ENCODE data around the gene CYBB. TPM values are rescaled to one million over a fixed set of nuclear protein-coding genes. Genes with fewer than 3 reads are reported as not detected.

The CYBB gene
- polyA plus RNA-seq, 2 of the 4 experiments (the other 2 are of a cell fraction), result 0.04 to 0.12 TPM

GRCh38 chrX:37813570-37813969, 33.7 kb downstream of the CYBB start:
- Histone ChIP-seq H3K9me3 (no peaks in the 10 kb centered on the region), H3K4me3 (no peak overlapping the region), H3K27ac (no peak overlapping the region), H3K4me1 (no peaks in the 10 kb centered on the region), H3K4me2 (no peak overlapping the region)
- TF ChIP-seq ZFP36 (IDR thresholded peaks at IDR 0.05; ENCODE audit: borderline replicate concordance, partially characterized antibody) (no peak), ZC3H11A (IDR thresholded peaks at IDR 0.05) (no peak), HDAC2 (IDR thresholded peaks at IDR 0.05) (no peak), MAFK (IDR thresholded peaks at IDR 0.05; ENCODE audit: partially characterized antibody) (no peak), SMC3 (IDR thresholded peaks at IDR 0.05) (no peak), GATA3 (IDR thresholded peaks at IDR 0.05; ENCODE audit: borderline replicate concordance) (no peak), HOXA7 (CRISPR knock-in tag; IDR thresholded peaks at IDR 0.05) (no peak), TFCP2L1 (CRISPR knock-in tag; IDR thresholded peaks at IDR 0.05) (no peak)
- WGBS (ENCODE audit: missing lambda C conversion rate), result 50% methylated on average over 4 of the region's 4 CpGs
- no peak for ATAC-seq
- ChIA-PET CTCF (interaction anchor here (2.9 kb wide), 1 partner anchor 12 kb away, joined by 9 read pairs; no protein-coding TSS in a partner anchor), POLR2A (no interaction called here)
- DNase-seq (ENCODE audit: low read depth in 1 of 2, low spot score in 1 of 2), result no peak
- FAIRE-seq, result peak; percentile 95

DNA sequence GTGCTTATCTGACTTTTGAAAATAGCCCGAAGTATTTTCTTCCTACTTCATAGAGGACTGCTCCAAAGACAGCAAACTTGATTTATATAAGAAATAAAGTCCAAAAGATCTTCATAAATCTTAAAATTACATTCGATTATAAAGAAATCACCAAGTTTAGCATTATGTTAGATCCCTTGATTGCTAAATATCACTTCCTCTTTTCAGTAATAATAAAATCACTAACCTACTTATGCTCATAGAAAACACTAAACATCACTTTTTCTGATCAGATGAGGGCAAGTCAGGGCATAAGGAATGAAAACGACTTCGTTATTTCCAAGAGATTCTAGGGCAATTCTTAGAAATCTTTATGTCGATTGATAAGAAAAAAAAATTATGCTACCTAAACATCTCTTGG, 35.5 kb downstream of the CYBB start:
- ChIA-PET POLR2A (no interaction called here), CTCF (interaction anchor here (2.9 kb wide), 1 partner anchor 10 kb away, joined by 9 read pairs; no protein-coding TSS in a partner anchor)
- Histone ChIP-seq H3K9me3 (no peaks in the 10 kb centered on the region), H3K4me3 (no peak overlapping the region), H3K4me2 (no peak overlapping the region), H3K4me1 (no peaks in the 10 kb centered on the region), H3K27ac (no peak overlapping the region)
- TF ChIP-seq NR3C1 (IDR thresholded peaks at IDR 0.05), result no peak
- no peak for TF ChIP-seq TFCP2L1 (CRISPR knock-in tag; IDR thresholded peaks at IDR 0.05)
- TF ChIP-seq GATA3 (IDR thresholded peaks at IDR 0.05; ENCODE audit: borderline replicate concordance), result no peak
- TF ChIP-seq ZSCAN20 (CRISPR knock-in tag; IDR thresholded peaks at IDR 0.05), result no peak
- no peak for TF ChIP-seq HDAC2 (IDR thresholded peaks at IDR 0.05)
- no peak for TF ChIP-seq PHF8 (IDR thresholded peaks at IDR 0.05; ENCODE audit: borderline replicate concordance, low read depth)
- no peak for TF ChIP-seq JUN (IDR thresholded peaks at IDR 0.05)
- TF ChIP-seq FOXS1 (CRISPR knock-in tag; IDR thresholded peaks at IDR 0.05), result no peak
- TF ChIP-seq, protein P1, sequence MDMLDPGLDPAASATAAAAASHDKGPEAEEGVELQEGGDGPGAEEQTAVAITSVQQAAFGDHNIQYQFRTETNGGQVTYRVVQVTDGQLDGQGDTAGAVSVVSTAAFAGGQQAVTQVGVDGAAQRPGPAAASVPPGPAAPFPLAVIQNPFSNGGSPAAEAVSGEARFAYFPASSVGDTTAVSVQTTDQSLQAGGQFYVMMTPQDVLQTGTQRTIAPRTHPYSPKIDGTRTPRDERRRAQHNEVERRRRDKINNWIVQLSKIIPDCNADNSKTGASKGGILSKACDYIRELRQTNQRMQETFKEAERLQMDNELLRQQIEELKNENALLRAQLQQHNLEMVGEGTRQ (IDR thresholded peaks at IDR 0.05), result no peak
- no peak for TF ChIP-seq MYC (IDR thresholded peaks at IDR 0.05; ENCODE audit: borderline replicate concordance, low read length)
- TF ChIP-seq JUNB (IDR thresholded peaks at IDR 0.05), result no peak
- TF ChIP-seq CBX2 (IDR thresholded peaks at IDR 0.05; ENCODE audit: borderline replicate concordance, low read depth), result no peak
- no peak for TF ChIP-seq KDM5A (IDR thresholded peaks at IDR 0.05)
- TF ChIP-seq RARB (CRISPR knock-in tag; IDR thresholded peaks at IDR 0.05), result no peak
- no peak for TF ChIP-seq RFX5 (IDR thresholded peaks at IDR 0.05)
- ATAC-seq (no peak), FAIRE-seq (no peak), DNase-seq (ENCODE audit: low read depth in 1 of 2, low spot score in 1 of 2) (no peak)
- WGBS (ENCODE audit: missing lambda C conversion rate), result 44% methylated on average over 5 of the region's 5 CpGs

- Histone ChIP-seq H3K27ac (no peak overlapping the region), H3K9me3 (no peaks in the 10 kb centered on the region), H3K4me1 (no peaks in the 10 kb centered on the region), H3K4me3 (no peak overlapping the region), H3K4me2 (no peak overlapping the region)
- DNase-seq (ENCODE audit: low read depth in 1 of 2, low spot score in 1 of 2) (no peak), FAIRE-seq (no peak), ATAC-seq (no peak)
- TF ChIP-seq, protein P2, sequence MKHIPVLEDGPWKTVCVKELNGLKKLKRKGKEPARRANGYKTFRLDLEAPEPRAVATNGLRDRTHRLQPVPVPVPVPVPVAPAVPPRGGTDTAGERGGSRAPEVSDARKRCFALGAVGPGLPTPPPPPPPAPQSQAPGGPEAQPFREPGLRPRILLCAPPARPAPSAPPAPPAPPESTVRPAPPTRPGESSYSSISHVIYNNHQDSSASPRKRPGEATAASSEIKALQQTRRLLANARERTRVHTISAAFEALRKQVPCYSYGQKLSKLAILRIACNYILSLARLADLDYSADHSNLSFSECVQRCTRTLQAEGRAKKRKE (CRISPR knock-in tag; IDR thresholded peaks at IDR 0.05; ENCODE audit: low read depth), result no peak
- no peak for TF ChIP-seq EHMT2 (IDR thresholded peaks at IDR 0.05; ENCODE audit: low read depth)
- no peak for TF ChIP-seq CHD2 (IDR thresholded peaks at IDR 0.05; ENCODE audit: low read length, partially characterized antibody)
- no peak for TF ChIP-seq TP53 (CRISPR knock-in tag; IDR thresholded peaks at IDR 0.05)
- no peak for TF ChIP-seq CBX2 (IDR thresholded peaks at IDR 0.05; ENCODE audit: borderline replicate concordance, low read depth)
- no peak for TF ChIP-seq KDM5A (IDR thresholded peaks at IDR 0.05)
- no peak for TF ChIP-seq FOSB (CRISPR knock-in tag; IDR thresholded peaks at IDR 0.05)
- no peak for TF ChIP-seq ZNF302 (CRISPR knock-in tag; IDR thresholded peaks at IDR 0.05)
- no peak for TF ChIP-seq ZC3H11A (IDR thresholded peaks at IDR 0.05)
- CTCF ChIA-PET, result interaction anchor here (0.7 to 1.5 kb wide), 4 partner anchors 9 to 95 kb away, joined by 3 to 8 read pairs (median 4); no protein-coding TSS in a partner anchor
- 40% methylated on average over 4 of the region's 4 CpGs for WGBS (ENCODE audit: missing lambda C conversion rate)
- POLR2A ChIA-PET, result no interaction called here
Observed at GRCh38 chrX:37816766-37817165, 36.9 kb downstream of the CYBB start.
